ENCODE measurements around the gene SLX4IP.
A peak's percentile ranks its signal among the peaks of the same experiment; 100 is the strongest.

Gene SLX4IP

DNA sequence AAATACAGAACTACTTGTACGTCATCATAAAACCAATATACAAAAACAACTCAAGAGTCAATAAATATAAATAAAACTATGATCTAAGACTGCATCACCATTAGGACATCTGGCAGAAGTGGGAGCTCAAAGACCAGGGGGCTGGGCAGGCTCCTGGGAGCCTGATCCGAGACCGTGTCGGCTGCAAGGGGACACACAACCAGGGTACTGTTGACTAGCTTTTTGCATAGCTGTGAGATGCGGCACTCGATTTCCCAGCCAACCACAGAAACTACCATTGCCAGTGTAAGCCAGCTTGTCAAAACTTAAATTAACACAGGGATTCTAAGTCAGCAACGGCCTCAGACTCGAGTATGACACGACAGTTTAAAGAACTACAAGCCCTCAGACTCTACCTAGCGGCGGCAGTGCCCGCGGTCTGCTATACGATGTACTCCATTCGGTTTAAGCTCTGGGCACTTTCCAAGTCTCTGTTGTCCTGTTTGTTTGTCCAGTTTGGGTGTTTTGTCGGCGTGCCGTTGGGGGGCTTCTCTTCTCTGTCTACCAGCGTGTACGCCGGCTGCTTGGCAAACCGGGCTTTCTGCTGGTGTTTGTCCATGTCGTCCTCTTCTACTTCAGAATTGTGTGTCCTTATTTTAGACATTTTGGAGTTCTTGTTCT, 204.1 kb downstream of the SLX4IP start:
- no peak for DNase-seq

DNA sequence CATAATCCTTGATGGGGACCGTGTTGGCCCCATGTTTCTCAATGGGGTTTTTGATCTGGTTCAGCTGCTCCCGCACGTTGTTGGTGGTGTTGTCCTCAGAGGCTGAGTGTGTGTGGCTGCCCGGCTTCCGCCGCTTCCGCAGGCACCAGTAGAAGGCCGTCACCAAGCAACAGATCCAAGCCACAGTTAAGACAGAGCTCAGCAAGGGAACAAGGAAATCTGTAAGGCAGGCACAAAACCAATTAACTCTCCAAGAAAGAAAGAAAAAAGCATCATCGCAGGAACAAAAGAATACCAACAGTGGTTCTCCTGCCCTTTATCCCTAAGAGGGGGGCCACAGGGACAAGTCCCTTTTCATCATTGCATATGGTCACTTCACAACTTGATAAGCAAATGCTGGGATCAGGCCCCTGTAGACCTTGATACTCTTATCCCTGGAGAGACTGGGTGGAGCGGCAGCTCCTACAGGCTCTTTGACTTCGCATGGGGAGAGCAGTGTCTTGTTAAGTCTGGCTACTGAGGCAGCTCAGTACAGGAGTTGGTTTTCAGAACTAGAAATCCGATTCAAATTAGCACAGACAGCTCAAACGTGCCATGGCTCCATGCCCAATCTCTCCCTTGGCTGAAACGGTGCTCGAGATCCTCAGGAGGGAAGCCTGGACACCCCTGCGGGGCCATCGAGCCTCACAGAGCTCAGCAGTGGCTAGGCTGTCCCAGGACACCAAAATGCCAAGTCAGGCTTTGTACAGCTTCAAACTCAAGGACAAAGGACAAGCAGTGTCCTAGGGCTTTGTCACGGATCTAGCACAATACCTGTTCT, 204.8 kb downstream of the SLX4IP start:
- peak; percentile 79 for DNase-seq

DNA sequence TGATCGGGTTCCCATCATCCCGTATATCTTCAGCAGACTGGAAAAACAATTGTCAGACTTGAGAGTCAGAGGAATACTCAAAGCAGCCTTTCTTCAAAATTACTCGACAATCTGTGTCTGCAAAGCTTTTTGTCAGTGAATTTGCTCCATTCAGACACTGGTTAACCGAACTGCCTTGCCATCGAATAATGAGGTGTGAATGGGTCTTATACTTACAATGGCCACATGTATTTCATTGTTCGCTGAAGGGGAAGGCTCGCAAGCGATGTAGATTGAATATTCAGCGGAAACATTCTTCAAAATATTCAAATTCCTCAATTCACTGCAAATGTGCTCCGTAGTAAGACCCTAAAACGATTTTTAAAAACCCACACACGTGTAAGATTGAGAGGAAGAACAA, 205.8 kb downstream of the SLX4IP start:
- DNase-seq: no peak

DNA sequence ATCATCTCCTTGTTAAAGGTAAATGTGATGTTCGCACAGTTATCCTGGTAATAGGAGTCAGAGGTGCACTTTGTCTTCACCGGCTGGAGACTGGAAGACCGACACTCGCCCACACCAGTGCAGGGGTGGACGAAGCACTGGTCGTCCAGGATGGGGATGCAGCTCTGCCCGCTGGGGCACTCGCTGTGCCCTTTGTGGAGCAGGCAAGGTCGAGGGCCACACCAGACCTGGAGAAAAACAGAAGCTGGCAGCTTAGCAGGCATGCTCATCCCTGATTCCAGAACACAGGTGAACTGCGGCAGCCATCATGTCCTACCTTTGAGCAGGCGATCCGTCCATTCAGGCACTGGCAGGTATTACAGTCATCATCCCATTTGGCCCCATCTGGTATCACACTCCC, 206.4 kb downstream of the SLX4IP start:
- DNase-seq: no peak

DNA sequence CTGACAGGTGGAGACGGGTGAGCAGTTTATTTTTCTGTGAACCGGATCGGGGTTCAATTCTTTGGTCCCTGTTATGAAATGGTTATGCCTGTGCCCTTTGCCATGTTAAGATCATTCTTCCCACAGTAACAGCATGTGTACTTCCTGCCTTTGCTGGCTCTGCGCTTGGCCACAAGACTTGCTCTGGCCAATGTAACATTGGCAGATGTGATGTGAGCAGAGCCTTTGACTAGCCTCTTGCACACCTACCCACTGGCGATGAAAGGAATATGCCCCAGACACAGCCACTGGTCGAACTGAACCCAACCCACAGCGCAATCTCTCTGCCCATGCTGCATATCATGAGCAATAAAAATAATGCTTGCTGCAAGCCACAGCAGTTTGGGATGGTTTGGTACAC, 206.8 kb downstream of the SLX4IP start:
- DNase-seq: no peak

DNA sequence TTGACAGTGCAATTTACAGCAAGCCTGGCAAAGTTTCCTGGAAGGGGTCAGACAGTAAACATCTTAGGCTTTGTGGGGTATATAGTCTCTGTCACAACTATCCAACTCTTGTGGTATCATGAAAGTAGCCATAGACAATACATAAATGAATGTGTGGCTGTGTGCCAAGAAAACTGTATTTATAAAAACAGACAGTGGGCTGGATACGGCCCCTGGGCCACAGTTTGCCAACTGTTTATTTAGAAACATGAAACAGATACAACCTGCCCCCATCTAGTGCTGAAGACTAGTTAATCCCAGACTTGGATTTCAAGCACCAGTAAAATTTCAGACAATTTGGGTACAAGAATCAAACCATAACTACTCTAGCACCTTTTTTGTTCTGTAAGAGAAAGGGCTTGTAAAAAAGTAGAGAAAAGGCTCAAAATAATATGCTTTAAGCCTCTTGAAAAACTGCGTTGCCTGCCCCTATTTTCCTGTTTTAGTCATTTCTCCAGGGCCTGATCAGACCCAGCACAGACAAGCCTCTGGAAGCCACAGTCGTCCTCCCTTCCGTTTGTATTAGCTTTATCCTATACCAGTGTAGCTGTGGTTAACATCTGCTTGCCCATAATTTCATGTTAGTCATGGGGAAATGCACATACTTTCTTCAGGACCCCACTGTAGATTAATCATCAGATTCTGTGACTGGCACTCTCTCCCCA, 207.9 kb downstream of the SLX4IP start:
- no peak for DNase-seq

DNA sequence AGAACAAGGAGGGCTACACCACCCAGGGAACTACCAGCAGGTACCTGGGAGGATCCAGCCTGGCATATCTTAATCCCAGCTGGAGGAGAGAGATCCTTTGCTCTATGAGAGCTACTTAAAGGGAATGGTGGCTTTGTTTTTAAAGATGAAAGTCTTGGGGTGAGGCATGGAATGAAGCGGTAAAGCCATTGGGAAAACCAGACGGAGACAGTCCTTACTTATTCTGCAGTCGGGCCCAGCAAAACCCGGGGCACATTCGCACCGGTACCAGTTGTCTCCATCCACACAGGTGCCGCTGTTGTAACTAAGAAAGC, 208.4 kb downstream of the SLX4IP start:
- DNase-seq: no peak

DNA sequence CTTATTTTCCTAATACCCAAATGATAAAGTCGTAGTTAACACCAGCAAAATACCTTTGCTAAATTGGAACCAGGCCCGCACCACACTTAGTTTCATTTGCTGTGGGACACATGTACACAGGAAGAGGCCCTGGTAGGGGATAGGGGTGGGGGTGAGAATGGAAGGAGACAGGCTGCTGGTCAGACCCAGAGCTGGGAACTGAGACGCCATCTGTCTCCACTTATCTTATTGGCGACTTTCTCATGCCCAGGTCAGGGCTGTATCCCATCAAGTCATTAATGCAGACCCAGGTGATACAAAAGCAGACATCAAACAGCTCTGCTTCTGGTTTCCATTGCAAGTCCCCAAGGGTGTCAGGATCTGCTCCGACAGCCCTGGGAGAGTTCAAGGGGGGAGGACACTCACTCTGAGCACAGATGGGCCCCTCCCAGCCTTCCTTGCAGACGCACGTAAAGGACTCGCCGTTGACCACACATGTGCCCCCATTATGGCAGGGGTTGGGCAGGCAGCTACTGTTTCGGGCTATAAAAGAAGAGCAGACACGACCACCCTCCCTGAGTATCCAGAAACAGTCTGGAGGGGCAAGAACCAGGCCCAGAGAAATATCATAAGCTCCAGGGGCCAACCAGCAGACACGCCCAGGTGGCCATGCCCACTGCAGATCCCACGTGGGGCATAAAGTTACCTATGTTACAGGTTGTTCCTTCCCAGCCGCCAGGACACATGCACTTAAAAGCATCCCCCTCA, 209.5 kb downstream of the SLX4IP start:
- no peak for DNase-seq

DNA sequence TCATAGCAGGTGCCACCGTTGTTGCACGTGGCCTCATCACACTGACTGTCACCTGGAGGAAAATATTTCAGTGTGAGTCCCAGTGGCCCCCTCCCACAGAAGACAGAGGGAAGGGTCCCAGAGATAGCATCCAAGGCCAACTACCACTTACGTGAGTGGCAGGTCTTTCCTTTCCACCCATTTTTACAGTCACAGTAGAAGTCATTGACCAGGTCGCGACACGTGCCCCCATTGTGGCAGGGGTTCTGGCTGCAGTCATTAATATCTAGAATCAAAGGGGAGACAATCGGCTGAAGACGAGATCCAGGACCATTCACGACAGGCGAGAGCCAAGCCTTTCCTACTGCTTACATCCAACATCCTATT, 210.1 kb downstream of the SLX4IP start:
- no peak for DNase-seq

DNA sequence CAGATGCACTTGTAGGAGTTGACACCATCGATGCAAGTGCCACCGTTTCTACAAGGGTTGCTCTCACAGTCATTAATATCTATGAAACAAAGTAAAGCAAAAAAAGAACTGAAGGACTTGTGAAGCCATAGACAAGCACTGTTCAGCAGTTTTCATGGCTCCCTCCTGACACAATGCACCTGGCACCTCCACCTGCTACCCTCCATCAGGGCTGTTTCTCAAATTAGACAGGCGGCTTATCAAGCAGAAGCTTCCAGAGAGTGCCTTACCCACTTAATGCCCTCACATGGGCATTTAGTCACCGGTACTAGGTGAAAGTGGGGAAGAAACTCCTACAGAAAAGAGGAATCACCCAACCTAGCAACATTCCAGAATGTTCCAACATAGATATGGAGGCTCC, 210.9 kb downstream of the SLX4IP start:
- DNase-seq: no peak

DNA sequence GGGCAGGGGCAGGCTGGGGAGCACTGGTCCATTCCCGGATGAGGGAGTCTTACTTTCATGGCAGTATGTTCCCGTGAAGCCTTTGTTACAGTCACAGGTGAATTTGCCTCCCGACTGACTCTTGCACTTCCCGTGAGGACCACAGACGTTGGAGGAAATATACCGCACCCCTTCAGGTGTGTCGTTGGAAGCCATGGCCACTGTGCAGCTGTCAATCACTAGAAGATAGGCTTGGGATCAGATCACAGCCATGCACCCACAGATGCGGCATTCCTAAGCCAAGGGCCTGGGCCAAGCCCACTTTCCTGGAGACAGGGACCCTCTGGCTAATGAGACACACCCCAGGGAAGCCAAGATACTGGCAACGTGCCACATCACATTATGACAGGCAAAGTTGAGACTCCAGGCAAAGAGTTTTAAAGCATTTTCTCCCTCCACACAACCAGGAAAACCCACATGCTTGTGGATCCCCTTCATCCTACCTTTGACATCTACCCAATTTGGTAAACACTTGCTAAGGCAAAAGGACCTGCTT, 211.8 kb downstream of the SLX4IP start:
- DNase-seq: no peak

DNA sequence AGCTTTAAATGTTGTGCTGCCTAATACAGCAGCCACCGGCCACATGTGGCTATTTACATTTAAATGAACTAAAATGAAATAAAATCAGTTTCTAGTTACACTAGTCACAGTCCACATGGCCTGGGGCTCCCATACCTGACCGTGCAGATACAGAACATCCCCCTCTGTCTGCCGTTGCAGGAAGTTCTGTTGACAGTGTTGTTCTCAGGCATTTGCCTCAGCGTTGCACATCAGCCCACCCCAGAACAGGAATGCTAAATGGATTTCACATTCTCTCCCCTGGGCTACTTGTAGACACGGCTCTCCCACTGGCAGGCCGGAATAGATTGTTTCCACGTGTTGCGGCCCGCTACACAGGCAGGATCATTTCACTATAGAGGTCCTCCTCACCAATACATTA, 212.4 kb downstream of the SLX4IP start:
- no peak for DNase-seq

DNA sequence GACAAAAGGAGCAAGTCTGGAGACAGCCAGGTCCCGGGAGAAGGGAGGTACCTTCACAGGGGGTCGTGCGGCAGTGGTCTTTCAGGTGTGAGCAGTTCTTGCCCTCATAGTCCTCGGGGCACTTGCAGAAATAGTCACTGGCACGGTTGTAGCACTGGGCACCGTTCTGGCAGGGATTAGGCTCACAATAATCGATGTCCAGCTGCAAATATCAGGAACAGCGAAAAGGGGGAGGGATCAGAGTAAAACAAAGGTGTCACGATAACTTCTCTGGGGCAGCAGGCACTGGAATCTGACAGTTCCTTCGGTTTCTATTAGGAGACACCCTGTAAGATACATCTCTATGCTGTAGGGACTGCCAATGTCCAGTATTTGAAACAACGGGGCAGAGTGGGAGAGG, 212.8 kb downstream of the SLX4IP start:
- no peak for DNase-seq

DNA sequence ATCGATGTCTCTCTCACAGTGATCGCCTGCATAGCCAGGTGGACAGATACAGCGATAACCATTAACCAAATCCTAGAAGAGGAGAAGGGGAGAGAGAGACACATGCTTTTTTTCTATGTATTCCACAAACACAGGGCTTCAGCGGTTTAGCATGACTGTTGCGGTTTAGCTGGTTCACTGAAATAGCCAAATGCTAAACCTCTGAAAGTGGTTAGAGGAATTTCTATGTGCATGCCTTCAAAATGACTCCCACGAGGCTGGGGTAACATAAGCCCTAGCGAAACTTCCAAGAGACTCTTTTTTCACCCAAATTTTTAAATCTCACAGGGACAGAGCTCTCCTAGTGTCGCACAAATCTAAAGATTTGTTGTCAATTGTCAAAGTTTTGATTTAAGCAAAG, 213.5 kb downstream of the SLX4IP start:
- DNase-seq: no peak

DNA sequence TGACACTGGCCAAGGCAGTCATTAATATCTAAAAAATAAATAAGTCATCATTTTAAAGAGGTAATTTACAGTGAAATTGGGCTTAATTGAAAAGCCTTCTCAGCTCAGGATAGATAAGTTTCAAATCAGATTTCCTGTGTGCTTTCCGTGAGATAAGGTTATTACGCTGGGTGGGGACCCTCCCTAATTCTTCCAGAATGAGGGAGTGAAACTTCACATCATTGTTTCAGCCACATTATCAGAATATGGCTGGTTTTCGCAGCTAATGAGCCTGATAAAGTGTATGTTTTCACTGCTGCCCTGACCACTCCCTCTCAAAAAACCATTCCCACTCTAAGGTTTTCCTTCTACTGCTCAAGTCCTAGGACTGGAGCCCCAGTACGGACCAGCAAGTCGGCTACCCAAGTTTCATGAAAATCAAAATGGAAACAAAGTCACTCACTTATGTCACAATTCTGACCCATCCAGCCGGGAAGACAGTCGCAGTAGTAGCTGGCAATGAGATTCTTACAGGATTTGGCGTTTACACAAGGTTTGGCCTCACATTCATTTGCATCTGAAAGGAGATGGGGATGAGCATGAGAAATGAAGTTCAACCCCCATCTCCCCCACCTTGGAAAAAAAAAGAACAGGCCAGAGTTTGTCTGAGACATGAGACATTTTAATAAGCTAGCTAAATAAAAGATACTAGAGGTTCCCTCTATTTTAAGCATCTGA, 214.1 kb downstream of the SLX4IP start:
- DNase-seq: no peak

DNA sequence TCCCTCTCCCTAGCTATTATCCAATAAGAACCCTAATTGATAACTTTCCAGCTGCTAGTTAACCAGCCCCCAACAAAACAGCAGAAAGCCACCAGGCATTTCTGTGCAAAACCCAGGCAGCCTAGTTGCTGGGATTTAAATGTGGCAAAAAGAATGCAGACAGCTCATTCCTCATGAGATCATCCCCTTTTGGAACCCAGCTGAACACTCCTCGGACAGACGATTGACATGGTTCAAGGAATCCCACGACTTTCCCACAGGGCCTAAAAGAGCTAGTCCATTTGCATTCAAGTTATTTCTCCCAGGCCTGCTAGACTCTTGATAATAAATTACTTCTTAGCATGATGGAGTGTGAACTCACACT, 214.7 kb downstream of the SLX4IP start:
- DNase-seq: no peak

DNA sequence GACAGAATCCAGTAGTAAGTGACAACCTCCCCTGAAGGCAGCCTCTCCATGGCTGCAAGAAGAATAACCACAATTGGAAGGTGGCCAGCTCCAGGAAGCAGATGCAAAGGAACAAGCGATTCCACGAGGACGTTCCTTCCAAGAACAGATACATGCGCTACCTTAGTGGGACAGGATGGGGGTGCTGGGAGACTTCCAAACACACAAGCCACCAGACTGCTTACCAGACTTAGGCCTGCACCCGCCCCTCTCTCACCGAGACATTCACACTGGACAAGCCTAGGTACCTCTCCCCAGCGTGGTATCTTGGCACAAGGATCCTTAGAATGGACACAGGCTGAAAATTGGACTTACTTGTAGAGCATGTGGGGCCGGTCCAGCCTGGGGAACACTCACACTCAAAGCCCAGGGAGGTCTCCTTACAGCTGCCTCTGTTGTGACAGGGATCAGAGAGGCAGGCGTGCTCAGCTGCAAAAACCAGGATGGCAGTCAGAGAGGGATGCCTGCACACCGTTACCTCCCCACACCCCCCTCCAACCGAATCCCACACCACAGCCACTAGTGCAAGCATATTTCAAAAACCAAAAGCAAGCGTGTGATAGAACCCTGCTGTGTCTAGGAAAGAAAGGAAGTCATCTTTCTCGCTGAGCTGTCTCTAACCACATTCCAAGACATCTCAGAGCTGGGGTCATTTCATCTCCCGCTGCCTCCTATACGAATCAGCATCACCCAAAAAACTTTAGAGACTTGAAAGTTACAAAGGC, 216.3 kb downstream of the SLX4IP start:
- DNase-seq: no peak

DNA sequence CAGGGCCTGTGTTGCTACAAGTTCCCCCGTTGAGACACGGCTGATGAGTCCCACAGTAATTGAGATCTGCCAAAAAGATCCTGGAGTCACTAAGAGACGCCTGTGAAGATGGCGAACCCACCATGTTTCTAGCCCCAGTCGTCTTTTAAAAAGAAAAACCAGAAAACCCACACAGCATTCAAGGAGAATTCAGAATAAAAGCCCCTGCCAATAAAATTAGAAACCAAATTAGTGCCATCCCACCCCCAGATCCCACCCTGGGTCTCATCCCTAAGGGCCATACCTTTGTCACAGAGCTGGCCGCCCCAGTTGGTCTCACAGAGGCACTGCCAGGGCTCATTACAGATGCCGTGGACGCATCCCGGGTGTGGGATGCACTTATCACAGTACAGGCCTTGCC, 217.1 kb downstream of the SLX4IP start:
- DNase-seq: no peak

DNA sequence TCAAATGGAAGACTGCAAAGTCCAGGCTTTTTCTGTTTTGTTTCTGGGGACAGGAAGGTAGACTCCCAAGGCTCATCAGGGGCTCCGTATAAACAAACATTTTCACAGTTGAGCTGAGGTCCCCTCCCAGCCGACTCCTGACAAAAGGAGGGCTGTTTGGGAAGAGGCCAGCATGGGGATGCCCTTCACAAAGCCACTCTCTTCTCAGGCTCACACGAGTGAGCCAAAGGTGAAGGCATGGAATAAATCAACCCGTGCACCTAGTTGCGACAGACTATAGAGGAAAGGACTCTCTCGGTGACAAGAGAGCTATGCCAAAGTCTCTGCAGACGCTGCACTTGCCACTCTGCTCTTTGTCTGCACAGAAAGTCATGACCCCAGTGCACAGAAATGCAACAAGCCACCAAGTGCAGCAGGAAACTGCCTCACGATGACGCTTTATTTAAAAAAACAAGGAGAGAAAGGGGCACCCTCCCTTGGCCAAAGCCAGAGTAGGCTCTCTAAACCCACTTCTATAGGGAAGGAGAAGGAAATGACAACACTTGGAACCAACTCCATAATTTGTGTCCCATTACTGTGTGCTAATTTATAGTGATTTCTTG, 217.7 kb downstream of the SLX4IP start:
- DNase-seq: no peak

DNA sequence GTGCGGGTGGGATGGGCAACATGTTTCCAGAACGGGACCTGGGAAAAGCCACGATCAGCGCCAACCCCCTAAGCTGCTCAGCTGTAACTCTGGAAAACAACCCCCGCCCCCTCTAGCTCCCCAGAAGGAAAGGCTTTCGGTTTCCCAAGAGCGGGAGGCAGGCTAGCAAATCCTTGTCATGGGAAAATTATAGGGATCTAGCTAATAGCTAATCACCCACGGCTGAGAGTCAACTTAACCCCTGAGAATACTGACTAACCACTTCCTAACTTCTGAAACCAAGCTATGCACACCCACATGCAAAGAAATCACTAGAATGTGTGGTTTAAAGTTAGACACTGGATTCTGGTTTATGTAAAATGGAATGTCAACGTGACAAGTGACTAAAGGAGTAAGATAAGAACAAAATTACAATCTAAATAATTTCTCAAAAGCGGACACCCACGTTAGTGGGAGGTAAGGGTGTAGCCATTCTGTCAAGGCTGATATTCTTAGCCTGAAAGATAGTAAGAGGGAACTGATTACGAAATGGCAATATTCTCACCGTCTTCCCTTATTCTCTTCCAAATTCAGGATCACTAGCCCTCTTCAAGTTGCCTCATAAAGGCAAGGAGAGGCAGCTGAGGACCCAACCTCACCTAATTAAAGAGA, 218.6 kb downstream of the SLX4IP start:
- no peak for DNase-seq

DNA sequence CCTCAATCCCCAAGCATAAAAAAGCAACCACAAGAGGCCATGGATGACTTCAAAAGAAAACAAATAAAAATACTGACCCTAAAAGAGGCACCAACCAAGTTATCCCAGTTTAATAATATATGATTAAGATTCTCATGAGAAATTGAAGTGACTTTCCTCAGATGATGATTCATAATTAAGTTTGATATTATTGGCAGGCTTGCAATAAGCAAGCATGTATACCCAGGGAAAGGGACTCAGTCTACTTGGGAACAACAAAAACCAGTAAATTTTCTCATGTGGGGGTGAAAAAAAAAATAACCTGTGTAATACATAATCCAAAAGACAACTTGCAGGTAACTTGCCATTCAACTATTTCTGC, 219.1 kb downstream of the SLX4IP start:
- DNase-seq: no peak

All from retina (tissue), 1 donor.